H1 (cell line): ENCODE data around the gene TLK2. TPM values are rescaled to one million over a fixed set of nuclear protein-coding genes. Genes with fewer than 3 reads are reported as not detected.

Experiments used
- CTCF ChIA-PET: fragments of 300-600 bp; sonication (Branson Sonifier 250); formaldehyde crosslinking; loops from one replicate; lab custom pipeline; 2021; ENCODE audit not compliant: partially characterized antibody; lab: Charles Lee
- POLR2A ChIA-PET: fragments of 300-600 bp; sonication (Branson Sonifier 250); formaldehyde crosslinking; loops from one replicate; lab custom pipeline; 2021; ENCODE audit warnings: inconsistent platforms; ENCODE audit not compliant: partially characterized antibody; lab: Charles Lee
- DNase-seq, 2 experiments: peaks; one replicate each; pipeline versions ENCODE4 v3.0.0 to v3.0.0-alpha.2; 2010 to 2022; ENCODE audit warnings: low spot score in 2 of 2, low read depth in 1 of 2, mixed read lengths in 1 of 2
- FAIRE-seq: peaks from 2 replicates; lab custom pipeline; 2011; peaks lifted over from hg19 to GRCh38; lab: Jason Lieb, UNC
- H2AFZ ChIP-seq: 2 replicates; pipeline ENCODE4 v1.8.1; 2012; ENCODE audit warnings: low read length, inconsistent platforms
- H2AK5ac ChIP-seq: 2 replicates; pipeline ENCODE4 v1.6.1; 2013; ENCODE audit warnings: low read depth, low read length
- H2BK120ac ChIP-seq: replicated peaks from 2 replicates; pipeline ENCODE3; 2013; ENCODE audit warnings: low read depth, low read length, inconsistent platforms
- H2BK12ac ChIP-seq: 2 replicates; pipeline ENCODE4 v1.6.1; 2013; ENCODE audit warnings: low read depth, low read length
- H2BK15ac ChIP-seq: 2 replicates; pipeline ENCODE4 v1.6.1; 2013; ENCODE audit warnings: low read length
- H2BK20ac ChIP-seq: 2 replicates; pipeline ENCODE4 v1.6.1; 2013; ENCODE audit warnings: low read length
- H2BK5ac ChIP-seq: 2 replicates; pipeline ENCODE4 v1.6.1; 2013; ENCODE audit warnings: low read depth, low read length
- H3K14ac ChIP-seq: 2 replicates; pipeline ENCODE4 v1.6.1; 2013; ENCODE audit warnings: inconsistent platforms; ENCODE audit not compliant: insufficient read length
- H3K18ac ChIP-seq: 2 replicates; pipeline ENCODE4 v1.6.1; 2013; ENCODE audit warnings: low read length; ENCODE audit errors: extremely low read depth
- H3K23ac ChIP-seq: 2 replicates; pipeline ENCODE4 v1.6.1; 2013; ENCODE audit warnings: inconsistent platforms; ENCODE audit not compliant: insufficient read length
- H3K23me2 ChIP-seq: 2 replicates; pipeline ENCODE4 v1.6.1; 2013; ENCODE audit warnings: low read depth, low read length
- H3K27ac ChIP-seq: 2 replicates; pipeline ENCODE4 v1.6.1; 2011; ENCODE audit warnings: low read depth, low read length, inconsistent platforms
- H3K27me3 ChIP-seq, 4 experiments: replicated peaks in 1 of 4; 1 replicate in 1 of 4; 2 replicates in 3 of 4; pipeline versions ENCODE4 v1.6.1 to v1.8.1; 2011 to 2013; ENCODE audit warnings: low read length in 3 of 4, mild to moderate bottlenecking in 3 of 4, inconsistent platforms in 2 of 4, mixed read lengths in 2 of 4, moderate library complexity in 1 of 4; ENCODE audit not compliant: control insufficient read depth in 3 of 4, insufficient read depth in 3 of 4; ENCODE audit errors: extremely low read depth in 1 of 4
- H3K36me3 ChIP-seq, 4 experiments: 2 replicates each; pipeline versions ENCODE4 v1.6.1 to v1.8.1; 2011 to 2013; ENCODE audit warnings: mild to moderate bottlenecking in 4 of 4, low read length in 3 of 4, moderate library complexity in 2 of 4, control low read depth in 1 of 4, inconsistent platforms in 1 of 4; ENCODE audit not compliant: insufficient read depth in 4 of 4, control insufficient read depth in 2 of 4
- H3K4ac ChIP-seq: replicated peaks from 2 replicates; pipeline ENCODE3; 2013; ENCODE audit warnings: low read length, low read depth, mixed read lengths, inconsistent platforms; ENCODE audit not compliant: insufficient read length
- H3K4me1 ChIP-seq, 4 experiments: replicated peaks in 1 of 4; 1 replicate in 1 of 4; 2 replicates in 3 of 4; pipeline versions ENCODE4 v1.6.1 to v1.8.1; 2011 to 2013; ENCODE audit warnings: low read length in 3 of 4, inconsistent platforms in 2 of 4, mixed read lengths in 1 of 4; ENCODE audit not compliant: insufficient read depth in 4 of 4, control insufficient read depth in 3 of 4
- H3K4me2 ChIP-seq, 2 experiments: 2 replicates each; pipeline versions ENCODE4 v1.6.1 to v1.8.1; 2011 to 2013; ENCODE audit warnings: low read depth in 2 of 2, low read length in 2 of 2, control low read depth in 1 of 2, inconsistent platforms in 1 of 2, mild to moderate bottlenecking in 1 of 2; ENCODE audit not compliant: insufficient read depth in 1 of 2
- H3K4me3 ChIP-seq, 4 experiments: fragments of 200-600, 300-600 bp in 1 of 4; sonication (generic), shearing (Covaris generic), sonication (Bioruptor Twin) in 1 of 4; 2 replicates each; pipeline versions ENCODE4 v1.5.1 to v1.8.1; 2011 to 2016; ENCODE audit warnings: low read length in 4 of 4, low read depth in 3 of 4, control low read depth in 2 of 4, inconsistent platforms in 2 of 4, mild to moderate bottlenecking in 2 of 4, mixed read lengths in 1 of 4, moderate library complexity in 1 of 4; ENCODE audit not compliant: insufficient read depth in 2 of 4; ENCODE audit errors: extremely low read depth in 1 of 4
- H3K56ac ChIP-seq: replicated peaks from 2 replicates; pipeline ENCODE3; 2013; ENCODE audit warnings: low read depth, mild to moderate bottlenecking, mixed read lengths, low read length, inconsistent platforms; ENCODE audit not compliant: insufficient read length
- H3K79me1 ChIP-seq: 2 replicates; pipeline ENCODE4 v1.6.1; 2013; ENCODE audit warnings: low read depth, low read length, control low read depth
- H3K79me2 ChIP-seq, 2 experiments: 2 replicates each; pipeline versions ENCODE4 v1.6.1 to v1.8.1; 2012 to 2013; ENCODE audit warnings: low read length in 2 of 2, mild to moderate bottlenecking in 2 of 2, inconsistent platforms in 1 of 2; ENCODE audit not compliant: insufficient read depth in 2 of 2, control insufficient read depth in 1 of 2
- H3K9ac ChIP-seq, 4 experiments: replicated peaks in 1 of 4; 1 replicate in 1 of 4; 2 replicates in 3 of 4; pipeline versions ENCODE4 v1.6.1 to v1.8.1; 2011 to 2013; ENCODE audit warnings: low read depth in 3 of 4, low read length in 3 of 4, control low read depth in 2 of 4, mild to moderate bottlenecking in 2 of 4, moderate library complexity in 2 of 4, inconsistent platforms in 1 of 4; ENCODE audit errors: extremely low read depth in 1 of 4
- H3K9me3 ChIP-seq, 2 experiments: 2 replicates each; pipeline versions ENCODE4 v1.6.1 to v1.8.1; 2012 to 2013; ENCODE audit warnings: mild to moderate bottlenecking in 2 of 2, moderate library complexity in 2 of 2, control low read depth in 1 of 2, inconsistent platforms in 1 of 2, low read depth in 1 of 2, low read length in 1 of 2, mixed read lengths in 1 of 2; ENCODE audit not compliant: insufficient read depth in 2 of 2
- H4K20me1 ChIP-seq, 2 experiments: replicated peaks in 1 of 2; 2 replicates each; pipeline versions ENCODE3 to v1.8.1; 2011 to 2013; ENCODE audit warnings: inconsistent platforms in 2 of 2, low read length in 2 of 2, mild to moderate bottlenecking in 1 of 2; ENCODE audit not compliant: insufficient read depth in 2 of 2, control insufficient read depth in 1 of 2
- H4K5ac ChIP-seq: 2 replicates; pipeline ENCODE4 v1.6.1; 2013; ENCODE audit warnings: low read length, low read depth, mixed read lengths, inconsistent platforms; ENCODE audit not compliant: insufficient read length
- H4K8ac ChIP-seq: 2 replicates; pipeline ENCODE4 v1.8.0; 2013; ENCODE audit warnings: mild to moderate bottlenecking, moderate library complexity, low read length, inconsistent platforms; ENCODE audit not compliant: insufficient read depth; ENCODE audit errors: extremely low read depth
- H4K91ac ChIP-seq: replicated peaks from 2 replicates; pipeline ENCODE3; 2013; ENCODE audit warnings: low read length, mixed read lengths, inconsistent platforms; ENCODE audit not compliant: insufficient read length
- CHD2 ChIP-seq: IDR thresholded peaks from 2 replicates; pipeline ENCODE4 v1.6.1; 2012; ENCODE audit warnings: low read length, improper control_type of control experiment
- SRF ChIP-seq: IDR thresholded peaks from 2 replicates; pipeline ENCODE4 v1.6.1; 2011; ENCODE audit warnings: mild to moderate bottlenecking, low read depth, low read length, moderate library complexity
- WGBS, 2 experiments: shearing (Covaris generic) in 1 of 2; methylation state at CpG; one replicate each; pipeline versions ENCODE4 v1.1.6 to v1.1.7; 2013 to 2015; ENCODE audit warnings: low lambda C conversion rate in 2 of 2, mixed read lengths in 2 of 2, inconsistent platforms in 1 of 2, low coverage in 1 of 2, missing lambda C conversion rate in 1 of 2; ENCODE audit not compliant: insufficient replicate concordance in 2 of 2, insufficient coverage in 1 of 2, insufficient read length in 1 of 2; ENCODE audit errors: extremely low coverage in 1 of 2, missing lambda C conversion rate in 1 of 2; 5-methylcytosine and 5-hydroxymethylcytosine counted together
- polyA plus RNA-seq, 7 experiments: library from polyadenylated mRNA; depleted of rRNA in 3 of 7; stranded (reverse) in 5 of 7; unstranded in 2 of 7; fragments of >200 nt in 5 of 7; fragments of 200-250 nt in 2 of 7; gene quantifications; 1 replicate in 5 of 7; 2 replicates in 1 of 7; 4 replicates in 1 of 7; pipeline versions ENCODE4 v1.2.1 to v1.2.3, GENCODE V29; 2011 to 2013; ENCODE audit warnings: missing spikeins in 2 of 7, mixed read lengths in 2 of 7
- total RNA-seq: library from RNA; stranded (reverse); fragmentation: NEBNext Ultra II Directional; extraction: Animal tissue kit (Norgen Biotek cat#: 25700); gene quantifications from 2 replicates; pipeline ENCODE4 v1.2.1, GENCODE V29; 2021

Gene TLK2
- total and polyA plus RNA-seq, 2 of the 8 experiments (the other 6 are each of a cell fraction or from before 2014, with no cell fraction given) = 43.1 to 59.9 TPM

GRCh38 chr17:62611292-62611691, 132.7 kb downstream of the TLK2 start:
- CTCF ChIA-PET = interaction anchor here (0.7 to 1.6 kb wide), 3 partner anchors 9 to 25 kb away, joined by 3 to 4 read pairs (median 3); no protein-coding TSS in a partner anchor

More at GRCh38 chr17:62611292-62611691, 132.7 kb downstream of the TLK2 start:
- Histone ChIP-seq H3K9me3 (no peaks in the 10 kb centered on the region), H3K79me1 (peaks cover 3% of the 10 kb centered on the region; the same call in 1 of the 2 replicates), H2BK120ac (no peak overlapping the region), H2AK5ac (no peak overlapping the region), H2BK12ac (no peak overlapping the region), H3K14ac (no peak overlapping the region), H2BK5ac (no peak overlapping the region), H3K9ac (no peak overlapping the region), H3K27ac (no peak overlapping the region), H3K4me1 (peaks cover 0 to 2% (median 0%) of the 10 kb centered on the region in 4 experiments; a peak in 1 of 7 replicates), H2BK20ac (no peak overlapping the region), H3K27me3 (no peaks in the 10 kb centered on the region), H2BK15ac (no peak overlapping the region), H3K79me2 (no peaks in the 10 kb centered on the region), H3K23me2 (no peaks in the 10 kb centered on the region), H4K8ac (no peak overlapping the region), H2AFZ (no peak overlapping the region), H4K20me1 (no peaks in the 10 kb centered on the region), H3K4ac (no peak overlapping the region), H3K4me2 (no peak overlapping the region), H3K56ac (no peak overlapping the region), H3K18ac (no peak overlapping the region), H3K36me3 (peaks cover 16 to 56% (median 38%) of the 10 kb centered on the region in 4 experiments), H3K23ac (no peak overlapping the region), H4K91ac (no peak overlapping the region), H3K4me3 (no peak overlapping the region), H4K5ac (no peak overlapping the region)
- TF ChIP-seq SRF (no peak), CHD2 (no peak)
- POLR2A ChIA-PET = no interaction called here
- no peak for DNase-seq
- no peak for FAIRE-seq
- WGBS, 2 experiments = 92% methylated on average over 5 of the region's 5 CpGs; no CpG with 5 or more reads in 1 of the 2 experiments
